HG03354 (cell line): ENCODE measurements around the gene ZSCAN10.
A peak's percentile ranks its signal among the peaks of the same experiment; 100 is the strongest.
"Not testable (repeated sequence)": the region's sequence is repeated elsewhere in the genome, so short reads cannot be mapped to it uniquely, and the experiment has no call there.

ENCODE experiments used
- ATAC-seq: cut with Tn5 transposase; IDR thresholded peaks from one replicate; pipeline ENCODE4 v1.9.1; 2021; ENCODE audit warnings: mild to moderate bottlenecking; ENCODE audit not compliant: unreplicated experiment, poor library complexity, severe bottlenecking

The ZSCAN10 gene

DNA sequence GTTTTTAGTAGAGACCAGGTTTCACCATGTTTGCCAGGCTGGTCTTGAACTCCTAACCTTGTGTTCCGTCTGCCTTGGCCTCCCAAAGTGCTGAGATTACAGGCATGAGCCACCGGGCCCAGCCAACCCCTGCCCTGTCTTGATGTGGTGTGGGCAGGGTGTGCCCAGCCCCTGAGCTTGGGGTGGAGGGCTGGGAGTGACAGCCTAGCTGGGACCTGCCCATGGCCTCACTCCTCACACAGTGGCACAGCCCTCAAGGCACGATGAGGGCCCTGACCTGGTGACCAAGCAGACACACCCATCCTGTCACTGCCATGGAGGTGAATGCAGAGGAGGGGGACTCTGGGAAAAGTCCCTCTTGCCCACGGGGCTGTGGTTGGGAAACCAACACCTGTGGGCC lies 30.6 kb downstream of the ZSCAN10 start:
- ATAC-seq = no peak

DNA sequence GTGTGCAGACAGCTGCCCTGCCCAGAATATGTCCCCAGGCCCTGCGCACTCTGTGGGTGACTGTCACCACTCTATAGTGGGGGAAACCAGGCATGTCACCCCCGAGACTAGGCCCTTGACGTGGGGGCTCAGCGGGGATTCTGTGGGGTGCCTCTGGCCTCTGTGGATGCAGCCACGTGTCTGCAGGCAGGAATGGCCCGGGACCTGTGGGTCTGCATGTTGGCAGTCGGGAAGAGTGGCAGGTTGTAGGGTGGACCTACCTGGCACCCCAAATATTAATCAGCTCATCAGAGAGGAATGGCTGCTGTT lies 32.7 kb downstream of the ZSCAN10 start:
- ATAC-seq = no peak

DNA sequence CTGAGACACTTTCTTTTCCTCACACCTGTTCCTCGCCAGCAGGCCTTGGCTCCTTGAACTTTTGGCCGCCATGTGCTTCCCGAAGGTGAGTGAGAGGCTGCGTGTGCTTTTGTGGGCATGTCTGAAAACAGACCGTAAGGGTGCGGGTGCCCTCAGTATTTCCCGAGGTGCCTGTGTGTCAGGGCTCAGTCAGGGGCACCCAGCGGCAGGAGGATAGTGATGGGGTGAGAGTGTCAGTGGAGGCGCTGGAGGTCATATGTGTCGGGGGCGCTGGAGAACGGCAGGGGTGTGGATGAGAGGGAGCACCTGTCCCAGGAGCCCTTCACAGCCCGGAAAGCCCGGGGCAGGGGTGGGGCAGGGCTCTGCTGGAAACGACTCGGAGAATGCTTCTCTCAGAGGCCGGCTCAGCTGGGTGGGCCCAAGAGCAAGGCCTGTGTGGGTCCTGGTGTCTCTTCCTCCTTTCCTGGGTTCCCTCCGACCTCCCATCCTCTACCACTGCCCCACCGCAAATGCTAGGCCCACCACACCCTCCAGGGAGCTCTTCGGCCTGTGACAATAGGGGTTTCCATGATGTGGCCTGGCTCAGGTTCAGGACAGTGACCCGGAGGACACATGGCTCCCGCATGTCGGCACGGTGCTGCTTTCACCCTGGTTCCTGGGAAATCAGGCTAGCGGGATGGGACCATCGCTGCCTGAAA lies 33.2 kb downstream of the ZSCAN10 start:
- no peak for ATAC-seq

DNA sequence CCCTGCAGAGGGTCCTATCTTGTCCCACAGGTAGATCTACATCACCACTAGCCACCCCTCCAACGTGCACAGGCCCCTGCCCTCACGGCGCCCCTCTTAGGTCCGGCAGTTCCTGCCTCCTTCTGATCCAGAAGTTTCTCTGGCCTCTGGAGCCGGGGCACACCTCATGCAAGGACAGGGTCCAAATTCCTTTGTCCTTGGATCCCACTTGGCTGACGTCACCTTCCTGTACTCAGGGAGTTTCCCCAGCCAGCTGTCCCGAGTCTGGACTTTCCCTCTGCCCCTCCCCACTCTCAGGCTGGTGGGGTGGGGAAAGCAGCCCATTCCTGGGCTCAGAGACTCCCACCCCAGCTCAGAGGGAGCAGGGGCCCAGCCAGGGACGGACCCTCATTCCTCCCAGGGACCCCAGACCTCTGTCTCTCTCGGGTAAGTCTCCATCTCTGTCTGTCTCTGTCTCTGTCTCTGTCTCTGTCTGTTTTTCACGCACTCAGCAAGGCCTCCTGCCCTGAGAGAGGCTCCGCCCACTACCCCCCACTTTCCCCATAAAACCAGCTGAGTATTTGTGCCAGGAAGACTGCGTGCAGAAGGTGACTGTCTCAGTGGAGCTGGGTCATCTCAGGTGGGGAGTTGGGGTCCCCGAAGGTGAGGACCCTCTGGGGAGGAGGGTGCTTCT lies 33.9 kb downstream of the ZSCAN10 start, which contains the start of gene IL32:
Gene IL32, plus strand, starts transcription at position 572 of the 673 bp plus-strand sequence. CDS start 172 bp downstream, outside the sequence.
- no peak for ATAC-seq

DNA sequence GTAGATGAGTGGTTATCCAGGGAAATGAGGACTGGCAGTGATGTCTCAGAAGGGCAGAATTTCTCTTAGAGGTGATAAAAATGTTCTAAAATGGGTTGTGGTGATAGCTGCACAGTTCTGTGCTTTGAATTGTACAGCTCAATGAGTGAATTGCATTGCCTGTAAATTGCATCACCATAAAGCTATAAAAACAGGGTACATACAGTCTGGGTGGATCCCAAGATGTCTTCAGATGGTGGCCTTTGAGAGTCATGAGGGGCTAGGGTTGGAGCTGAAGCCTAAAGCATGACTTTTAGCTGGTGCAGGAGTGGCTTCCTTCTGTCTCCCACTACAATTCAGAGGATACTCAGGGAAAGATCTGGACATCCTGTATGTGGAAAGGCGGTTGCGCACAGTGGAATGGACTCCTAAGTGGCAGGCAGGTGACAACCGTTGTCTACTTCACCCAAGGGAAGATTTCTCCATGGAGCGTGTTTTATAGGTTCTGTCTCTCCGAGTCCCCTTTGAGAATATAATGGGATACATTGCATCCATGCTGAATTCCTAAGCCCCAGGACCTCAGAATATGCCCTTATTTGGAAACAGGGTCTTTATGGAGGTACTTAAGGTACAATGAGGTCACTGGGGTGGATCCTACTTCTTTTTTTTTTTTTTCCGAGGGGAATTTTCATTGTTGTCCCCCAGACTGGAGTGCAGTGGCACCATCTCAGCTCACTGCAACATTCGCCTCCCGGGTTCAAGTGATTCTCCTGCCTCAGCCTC lies 35.3 kb downstream of the ZSCAN10 start:
- ATAC-seq = no peak

DNA sequence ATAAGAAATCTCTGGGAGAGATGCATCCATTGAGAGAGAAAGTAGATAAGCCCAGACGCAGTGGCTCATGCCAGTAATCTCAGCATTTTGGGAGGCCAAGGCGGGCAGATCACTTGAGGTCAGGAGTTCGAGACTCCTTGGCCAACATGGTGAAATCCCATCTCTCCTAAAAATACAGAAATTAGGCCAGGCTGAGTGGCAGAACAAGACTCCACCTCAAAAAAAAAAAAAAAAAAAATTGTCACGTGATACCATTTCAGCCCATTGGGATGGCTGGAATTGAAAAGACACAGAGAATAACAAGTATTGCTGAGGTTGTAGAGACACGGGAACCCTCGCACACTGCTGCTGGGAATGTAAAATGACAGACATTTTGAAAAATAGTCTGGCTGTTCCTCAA lies 36.5 kb downstream of the ZSCAN10 start:
- ATAC-seq = no peak

DNA sequence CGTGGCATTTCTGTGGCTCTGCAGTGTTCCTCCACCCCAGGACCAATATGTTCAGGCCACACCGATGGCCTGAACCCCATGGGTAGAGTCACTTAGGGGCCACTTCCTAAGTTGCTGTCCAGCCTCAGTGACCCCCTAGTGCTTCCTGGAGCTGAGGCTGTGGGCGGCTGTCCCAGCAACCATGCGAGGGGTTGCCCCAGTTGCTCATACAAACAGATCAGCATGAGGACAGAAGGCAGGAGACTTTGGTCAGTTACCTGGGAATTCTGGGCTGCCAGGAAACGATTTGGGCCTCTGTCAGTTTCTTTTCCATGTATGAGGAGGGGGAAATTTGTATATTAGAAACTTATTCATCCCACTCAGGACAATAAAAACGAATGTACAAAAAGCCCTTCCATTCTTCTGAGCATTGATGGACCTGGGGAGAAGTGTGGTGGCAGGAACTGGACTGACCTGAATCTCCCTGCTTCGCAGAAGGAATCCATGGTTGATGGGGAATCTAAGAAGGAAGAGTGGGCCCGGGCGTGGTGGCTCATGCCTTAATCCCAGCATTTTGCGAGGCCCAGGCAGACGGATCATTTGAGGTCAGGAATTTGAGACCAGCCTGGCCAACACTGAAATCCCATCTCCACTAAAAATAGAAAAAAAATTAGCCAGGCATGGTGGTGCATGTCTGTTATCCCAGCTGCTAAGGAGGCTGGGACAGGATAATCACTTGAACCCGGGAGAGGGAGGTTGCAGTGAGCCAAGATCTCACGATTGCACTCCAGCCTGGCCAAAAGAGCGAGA lies 38.6 kb downstream of the ZSCAN10 start:
- ATAC-seq = no peak

DNA sequence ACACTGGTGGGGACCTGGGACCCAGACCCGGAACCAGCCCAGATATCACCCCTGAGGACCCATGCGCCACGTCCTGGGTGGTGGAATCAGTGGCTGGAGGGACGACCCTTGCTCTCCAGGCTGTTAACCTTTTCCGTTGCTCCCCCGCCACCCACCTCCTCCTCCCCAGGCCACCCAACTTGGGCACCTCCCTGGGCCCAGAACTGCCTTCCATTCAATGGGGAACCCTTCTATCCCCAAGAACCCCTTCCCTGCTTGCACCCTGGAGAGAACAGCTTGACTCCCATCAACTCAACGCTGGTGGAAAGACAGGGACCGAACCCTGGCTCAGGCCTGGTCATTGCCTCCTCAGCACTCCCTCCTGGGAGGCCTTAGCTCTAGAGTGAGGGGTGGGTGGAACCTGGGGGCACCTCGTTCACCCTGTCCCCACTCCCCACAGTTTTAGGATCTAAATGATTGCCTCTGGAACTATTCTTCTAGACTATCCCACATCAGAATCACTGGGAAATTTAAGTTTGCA lies 39.3 kb downstream of the ZSCAN10 start:
- ATAC-seq = no peak

DNA sequence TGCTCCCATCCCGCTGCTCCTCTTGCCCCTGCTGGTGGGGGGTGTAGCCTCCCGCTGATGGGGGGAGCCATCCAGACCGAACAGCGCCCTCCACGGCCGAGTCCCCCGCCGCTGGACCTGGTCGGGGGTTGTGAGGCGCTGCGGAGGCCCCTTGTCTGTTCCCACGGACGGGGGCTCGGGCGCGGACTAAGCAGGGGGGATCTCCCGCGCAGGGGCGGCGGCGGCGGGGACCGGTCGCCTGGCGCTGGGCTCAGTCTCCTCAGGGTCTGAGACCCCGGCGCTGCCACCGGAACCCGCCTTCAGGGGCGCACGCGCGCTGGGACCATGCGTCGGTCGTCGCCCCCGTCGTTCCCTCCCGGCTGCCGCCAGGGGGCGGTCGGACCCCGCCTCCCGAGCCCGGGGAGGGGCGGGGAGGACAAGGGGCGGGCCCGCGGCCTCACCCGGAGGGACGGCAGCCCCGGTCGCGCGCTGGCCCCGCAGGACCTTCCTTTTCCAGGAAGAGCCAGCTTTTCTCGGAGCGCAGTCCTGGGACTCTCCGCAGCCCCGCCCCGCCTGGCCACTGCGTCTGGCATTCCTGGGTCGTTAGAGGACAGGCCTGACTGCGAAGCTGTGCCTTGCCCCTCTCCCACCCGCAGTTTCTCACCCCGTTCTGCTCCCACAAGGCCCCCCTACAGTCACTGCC lies 39.9 kb downstream of the ZSCAN10 start:
- ATAC-seq = peak; percentile 87

DNA sequence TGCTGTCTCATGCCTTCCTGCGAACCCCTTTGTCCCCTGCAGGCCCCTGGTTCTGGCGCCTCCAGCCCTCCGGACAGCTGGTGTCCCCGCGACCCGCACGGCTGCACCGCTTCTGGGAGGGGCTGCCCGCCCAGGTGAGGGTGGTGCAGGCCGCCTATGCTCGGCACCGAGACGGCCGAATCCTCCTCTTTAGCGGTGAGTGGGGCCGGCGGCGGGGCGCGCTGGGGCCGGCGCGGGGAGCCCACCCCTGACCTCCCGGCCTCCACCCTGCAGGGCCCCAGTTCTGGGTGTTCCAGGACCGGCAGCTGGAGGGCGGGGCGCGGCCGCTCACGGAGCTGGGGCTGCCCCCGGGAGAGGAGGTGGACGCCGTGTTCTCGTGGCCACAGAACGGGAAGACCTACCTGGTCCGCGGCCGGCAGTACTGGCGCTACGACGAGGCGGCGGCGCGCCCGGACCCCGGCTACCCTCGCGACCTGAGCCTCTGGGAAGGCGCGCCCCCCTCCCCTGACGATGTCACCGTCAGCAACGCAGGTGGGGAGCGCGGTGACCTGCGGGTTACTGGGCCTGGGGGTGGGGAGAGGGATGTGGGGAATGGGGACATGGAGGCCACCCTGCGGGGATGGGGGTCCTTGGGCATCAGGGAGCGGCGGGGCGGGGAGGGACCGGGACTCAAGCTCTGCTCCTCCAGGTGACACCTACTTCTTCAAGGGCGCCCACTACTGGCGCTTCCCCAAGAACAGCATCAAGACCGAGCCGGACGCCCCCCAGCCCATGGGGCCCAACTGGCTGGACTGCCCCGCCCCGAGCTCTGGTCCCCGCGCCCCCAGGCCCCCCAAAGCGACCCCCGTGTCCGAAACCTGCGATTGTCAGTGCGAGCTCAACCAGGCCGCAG lies 40.7 kb downstream of the ZSCAN10 start:
- ATAC-seq = peak; percentile 31

DNA sequence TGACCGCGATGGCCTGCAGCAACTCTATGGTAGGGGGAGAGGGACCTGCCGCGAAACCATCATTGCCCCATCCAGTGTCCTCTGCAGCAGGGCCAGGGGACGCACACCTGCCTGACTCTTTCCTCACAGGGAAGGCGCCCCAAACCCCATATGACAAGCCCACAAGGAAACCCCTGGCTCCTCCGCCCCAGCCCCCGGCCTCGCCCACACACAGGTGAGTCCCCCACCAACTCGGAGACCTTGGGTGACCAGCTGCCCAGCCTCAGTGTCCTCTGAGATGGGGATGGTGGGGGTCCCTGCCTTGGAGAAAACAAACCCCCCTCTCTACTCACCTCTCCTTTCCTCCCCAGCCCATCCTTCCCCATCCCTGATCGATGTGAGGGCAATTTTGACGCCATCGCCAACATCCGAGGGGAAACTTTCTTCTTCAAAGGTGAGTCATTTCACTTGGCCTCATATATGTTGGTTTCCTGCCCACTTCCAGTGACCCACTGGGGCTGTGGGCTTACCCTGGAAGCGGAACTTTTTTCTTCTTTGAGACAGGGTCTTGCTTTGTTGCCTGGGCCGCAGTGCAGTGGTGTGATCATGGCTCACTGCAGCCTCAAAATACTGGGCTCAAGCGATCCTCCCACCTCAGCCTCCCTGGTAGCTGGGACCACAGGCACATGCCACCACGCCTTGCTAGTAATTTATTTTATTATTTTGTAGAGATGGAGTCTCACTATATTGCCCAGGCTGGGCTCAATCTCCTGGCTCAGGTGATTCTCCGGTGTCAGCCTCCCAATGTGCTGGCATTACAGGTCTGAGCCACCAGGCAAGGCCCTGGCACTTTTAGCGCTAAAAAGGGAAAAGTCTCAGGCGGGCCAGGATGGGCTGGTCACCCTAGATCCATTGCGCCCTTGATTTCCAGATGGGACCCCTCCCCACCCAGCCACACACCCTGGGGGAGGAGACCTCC lies 41.6 kb downstream of the ZSCAN10 start:
- ATAC-seq = no peak

DNA sequence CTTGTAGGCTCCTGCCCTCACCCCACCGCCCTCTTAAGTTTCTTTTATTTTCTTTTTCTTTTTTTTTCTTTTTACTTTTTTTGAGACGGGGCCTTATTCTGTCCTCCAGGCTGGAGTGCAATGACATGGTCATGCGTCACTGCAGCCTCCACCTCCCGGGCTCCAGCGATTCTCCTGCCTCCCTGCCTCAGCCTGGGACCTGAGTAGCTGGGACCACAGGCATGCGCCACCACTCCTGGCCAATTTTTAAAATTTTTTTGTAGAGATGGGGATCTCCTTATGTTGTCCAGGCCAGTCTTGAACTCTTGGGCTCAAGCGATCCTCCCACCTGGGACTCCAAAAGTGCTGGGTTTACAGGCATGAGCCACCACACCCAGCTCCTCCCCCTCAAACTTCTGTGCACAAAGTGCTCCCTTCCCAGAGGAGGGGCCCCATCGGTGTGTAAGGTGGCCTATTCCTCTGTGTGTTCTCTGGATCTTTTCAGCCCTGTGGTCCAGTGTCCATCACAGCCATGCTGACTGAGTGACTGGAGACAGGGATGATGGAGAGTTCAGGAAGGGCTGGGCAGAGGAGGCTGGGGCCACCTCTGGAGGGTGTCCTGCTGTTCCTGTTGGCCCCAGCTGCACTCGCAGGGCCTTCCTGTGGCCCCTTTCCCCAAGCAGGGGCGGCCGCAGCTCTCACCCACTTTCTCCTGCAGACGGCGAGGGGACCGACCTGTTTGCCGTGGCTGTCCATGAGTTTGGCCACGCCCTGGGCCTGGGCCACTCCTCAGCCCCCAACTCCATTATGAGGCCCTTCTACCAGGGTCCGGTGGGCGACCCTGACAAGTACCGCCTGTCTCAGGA lies 42.5 kb downstream of the ZSCAN10 start:
- no peak for ATAC-seq

DNA sequence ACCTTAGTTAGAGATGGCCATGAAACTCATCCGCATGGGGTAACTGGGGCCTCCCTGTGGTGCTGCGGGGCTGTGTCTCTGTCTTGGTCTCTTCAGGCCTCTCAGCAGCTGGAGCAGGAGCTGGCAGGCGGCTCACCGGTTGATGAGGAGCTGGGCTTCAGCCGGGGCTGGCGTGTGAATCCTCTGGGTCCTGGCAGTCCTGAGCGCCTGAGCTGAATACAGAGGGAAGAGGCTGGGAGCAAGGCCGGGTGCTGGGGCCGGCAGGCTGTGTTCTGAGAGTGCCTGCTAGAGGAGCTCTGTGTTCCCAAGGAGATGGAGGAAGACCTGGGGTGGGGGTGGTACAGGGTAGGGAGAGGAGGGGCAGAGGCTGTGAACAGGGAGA lies 43.4 kb downstream of the ZSCAN10 start:
- not testable (repeated sequence) for ATAC-seq

DNA sequence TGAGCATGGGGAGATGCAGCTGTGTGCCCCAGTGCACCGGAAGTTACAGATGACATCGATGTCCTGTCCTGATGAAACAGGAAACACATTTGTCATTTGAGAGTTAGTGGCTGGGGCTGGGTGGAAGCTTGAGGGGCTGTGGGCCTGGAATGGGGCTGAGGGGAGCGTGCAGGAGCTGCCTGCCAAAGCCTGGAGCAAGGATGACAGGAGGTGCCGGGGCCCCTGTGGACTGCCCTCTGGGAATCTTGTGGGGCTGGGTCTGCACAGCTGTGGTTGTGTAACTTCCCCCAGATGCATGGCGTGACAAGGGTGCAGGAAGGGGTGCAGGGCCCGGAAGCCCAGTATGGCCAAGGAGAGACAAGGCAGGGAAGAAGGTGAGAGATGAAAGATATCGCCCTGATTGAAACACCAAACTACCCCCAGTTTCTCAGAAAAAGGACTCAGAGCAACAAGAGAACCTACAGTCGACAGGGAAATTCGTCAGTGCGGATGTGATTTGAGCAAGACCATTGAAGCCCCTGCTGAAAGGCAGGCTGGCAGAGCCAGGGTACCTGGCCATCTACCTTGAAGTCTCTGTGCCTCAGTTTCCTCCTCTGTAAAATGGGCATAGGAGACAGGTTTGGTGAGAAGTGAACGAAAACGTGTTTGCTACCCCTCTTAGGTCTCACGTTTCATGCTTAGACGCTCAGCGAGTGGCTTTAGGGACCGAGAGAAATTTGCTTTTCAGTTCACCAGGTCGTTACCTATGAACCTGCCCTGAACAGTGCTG lies 43.9 kb downstream of the ZSCAN10 start:
- no peak for ATAC-seq

DNA sequence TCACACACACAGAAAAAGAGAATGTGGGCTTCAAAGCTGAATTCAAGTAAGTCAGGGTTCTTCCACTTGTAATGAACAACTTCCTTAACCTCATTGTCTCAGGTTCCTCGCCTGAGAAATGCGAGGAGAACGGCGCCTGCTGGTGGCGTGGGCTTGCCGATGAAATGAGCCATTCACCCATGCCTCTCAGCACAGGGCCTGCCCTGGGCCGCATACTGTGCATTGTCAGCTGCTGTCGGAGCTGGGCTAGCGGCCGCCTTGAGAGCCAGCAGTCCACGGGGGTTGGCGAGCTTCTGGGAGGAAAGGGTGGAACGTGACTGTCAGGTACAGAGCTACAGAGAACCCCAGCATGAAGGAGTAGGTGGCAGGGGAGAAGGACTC lies 45.8 kb downstream of the ZSCAN10 start:
- not testable (repeated sequence) for ATAC-seq
